B cell (primary cell): ENCODE measurements around the gene RAB5B. TPM values are rescaled to one million over a fixed set of nuclear protein-coding genes. Genes with fewer than 3 reads are reported as not detected.

Experiments
- ATAC-seq: fragments of 200-7000 bp; cut with Tn5 transposase; one replicate; pipeline ENCODE4 v1.10.0; 2021; ENCODE audit warnings: low read depth, mild to moderate bottlenecking, moderate number of reproducible peaks, moderate library complexity
- CTCF ChIA-PET: fragments of 350-600 bp; sonication (Branson Sonifier 250); formaldehyde crosslinking; loops from one replicate; lab custom pipeline; 2021; ENCODE audit warnings: antibody characterized with exemption, inconsistent platforms; lab: Charles Lee
- POLR2A ChIA-PET: fragments of 350-600 bp; sonication (Branson Sonifier 250); formaldehyde crosslinking; loops from one replicate; lab custom pipeline; 2021; ENCODE audit warnings: antibody characterized with exemption; lab: Charles Lee
- DNase-seq: peaks from one replicate; pipeline ENCODE4 v3.0.0; 2013
- H2AFZ ChIP-seq: 2 replicates; pipeline ENCODE4 v1.6.1; 2012; ENCODE audit warnings: mild to moderate bottlenecking, low read depth, low read length; ENCODE audit not compliant: insufficient read depth, poor library complexity, severe bottlenecking
- H3K27ac ChIP-seq, 2 donors: 1 replicate in 1 of 2; 2 replicates in 1 of 2; pipeline ENCODE4 v1.5.1; 2012 to 2013; ENCODE audit warnings: low read length in 2 of 2, mild to moderate bottlenecking in 2 of 2, moderate library complexity in 1 of 2
- H3K27me3 ChIP-seq, 4 experiments: fragments of 200-600 bp in 1 of 4; sonication (generic) in 1 of 4; replicated peaks in 1 of 4; 1 replicate in 2 of 4; 2 replicates in 2 of 4; pipeline versions ENCODE4 v1.6.1 to v1.7.0; 2013 to 2016; ENCODE audit warnings: low read length in 3 of 4, mild to moderate bottlenecking in 2 of 4, mixed read lengths in 1 of 4, moderate library complexity in 1 of 4; ENCODE audit not compliant: insufficient read depth in 4 of 4, control insufficient read depth in 3 of 4; ENCODE audit errors: control extremely low read depth in 1 of 4
- H3K36me3 ChIP-seq, 2 experiments: replicated peaks in 1 of 2; 1 replicate in 1 of 2; 2 replicates in 1 of 2; pipeline versions ENCODE4 v1.6.1 to v1.7.1; 2013; ENCODE audit warnings: low read length in 1 of 2; ENCODE audit not compliant: insufficient read depth in 2 of 2, control insufficient read depth in 1 of 2; ENCODE audit errors: control extremely low read depth in 1 of 2, extremely low read depth in 1 of 2
- H3K4me1 ChIP-seq, 2 donors: fragments of 200-600 bp in 1 of 2; sonication (generic) in 1 of 2; 1 replicate in 1 of 2; 2 replicates in 1 of 2; pipeline versions ENCODE4 v1.5.1 to v1.6.1; 2013 to 2017; ENCODE audit warnings: low read length in 2 of 2; ENCODE audit not compliant: control insufficient read depth in 2 of 2, insufficient read depth in 2 of 2
- H3K4me2 ChIP-seq: replicated peaks from 2 replicates; pipeline ENCODE3; 2012; ENCODE audit warnings: mild to moderate bottlenecking, low read depth, low read length; ENCODE audit not compliant: poor library complexity, severe bottlenecking
- H3K4me3 ChIP-seq, 5 experiments: fragments of 200-600 bp in 1 of 5; sonication (generic) in 1 of 5; 1 replicate in 3 of 5; 2 replicates in 2 of 5; pipeline versions ENCODE4 v1.5.1 to v1.7.0; 2011 to 2016; ENCODE audit warnings: low read length in 4 of 5, mild to moderate bottlenecking in 4 of 5, low read depth in 2 of 5, control low read depth in 1 of 5, moderate library complexity in 1 of 5; ENCODE audit not compliant: insufficient read depth in 1 of 5; ENCODE audit errors: control extremely low read depth in 1 of 5, extremely low read depth in 1 of 5
- H3K79me2 ChIP-seq: fragments of 200-600 bp; sonication (generic); one replicate; pipeline ENCODE4 v1.6.0; 2016; ENCODE audit warnings: low read length; ENCODE audit not compliant: control insufficient read depth, insufficient read depth
- H3K9ac ChIP-seq: fragments of 200-600 bp; sonication (generic); 2 replicates; pipeline ENCODE4 v1.6.1; 2017; ENCODE audit warnings: mild to moderate bottlenecking, low read length, moderate library complexity
- H3K9me3 ChIP-seq, 3 donors: one replicate each; pipeline versions ENCODE4 v1.6.1 to v1.7.1; 2013; ENCODE audit warnings: low read length in 2 of 3; ENCODE audit not compliant: control insufficient read depth in 2 of 3, insufficient read depth in 1 of 3; ENCODE audit errors: control extremely low read depth in 1 of 3
- H4K20me1 ChIP-seq: 2 replicates; pipeline ENCODE4 v1.6.0; 2012; ENCODE audit warnings: mild to moderate bottlenecking, low read length; ENCODE audit not compliant: insufficient read depth, control insufficient read depth, poor library complexity, severe bottlenecking
- H3K27ac Mint-ChIP-seq: one replicate; pipeline ENCODE4 v1.8.0; 2021; ENCODE audit warnings: mixed read lengths
- H3K27me3 Mint-ChIP-seq: one replicate; pipeline ENCODE4 v1.8.0; 2021; ENCODE audit warnings: mixed read lengths
- H3K4me1 Mint-ChIP-seq: one replicate; pipeline ENCODE4 v1.8.0; 2021; ENCODE audit warnings: mixed read lengths
- H3K4me3 Mint-ChIP-seq: one replicate; pipeline ENCODE4 v1.8.0; 2021; ENCODE audit warnings: mixed read lengths
- H3K9me3 Mint-ChIP-seq: one replicate; pipeline ENCODE4 v1.8.0; 2022; ENCODE audit warnings: mixed read lengths; ENCODE audit not compliant: insufficient read depth
- CTCF ChIP-seq: fragments of 200-600 bp; IDR thresholded peaks from one replicate; pipeline ENCODE4 v1.8.0; 2022; ENCODE audit warnings: antibody characterized with exemption, mild to moderate bottlenecking
- EZH2 ChIP-seq: IDR thresholded peaks from 2 replicates; pipeline ENCODE4 v1.6.1; 2012; ENCODE audit warnings: borderline replicate concordance, low read depth, mild to moderate bottlenecking, moderate library complexity, low read length; ENCODE audit not compliant: insufficient read depth, poor library complexity, severe bottlenecking
- WGBS: methylation state at CpG from one replicate; pipeline ENCODE4 v1.1.5; 2013; ENCODE audit warnings: missing lambda C conversion rate; ENCODE audit not compliant: insufficient coverage; 5-methylcytosine and 5-hydroxymethylcytosine counted together
- intact Hi-C: fragments of 100-400 bp; cut with micrococcal nuclease; formaldehyde crosslinking; loops from one replicate; pipeline ENCODE4 v1.10.0; 2022
- polyA plus RNA-seq: library from polyadenylated mRNA; depleted of rRNA; stranded (reverse); fragments of >200 nt; gene quantifications from 2 replicates; pipeline ENCODE4 v1.2.3, GENCODE V29; 2012
- total RNA-seq, 2 donors: library from RNA; stranded (reverse); fragments of 120-200 nt in 1 of 2; gene quantifications; 1 replicate in 1 of 2; 2 replicates in 1 of 2; pipeline versions ENCODE4 v1.2.3 to v1.2.4, GENCODE V29; 2013 to 2022

RAB5B gene
- total and polyA plus RNA-seq, 2 donors (not counting 1 experiment from before 2014, with no cell fraction given): 42.1 to 111 TPM

GRCh38 chr12:55970775-55971174 lies 3.1 kb upstream of the RAB5B start:
- H3K9ac ChIP-seq: no peak overlapping the region
- H3K4me2 ChIP-seq: no peak overlapping the region
- 87% methylated on average over 4 of the region's 7 CpGs for WGBS
- peaks cover 30% of the 10 kb centered on the region for H3K4me1 Mint-ChIP-seq
- H4K20me1 ChIP-seq: peaks cover 7% of the 10 kb centered on the region
- DNase-seq (no peak), ATAC-seq (no peak)
- H3K27ac Mint-ChIP-seq: no peak overlapping the region
- H3K4me3 Mint-ChIP-seq: no peak overlapping the region
- no peaks in the 10 kb centered on the region for H3K9me3 Mint-ChIP-seq
- ChIA-PET POLR2A (no interaction called here), CTCF (interaction anchor here (0.5 to 1.2 kb wide), 3 partner anchors 25 to 163 kb away, joined by 3 to 4 read pairs (median 3); no protein-coding TSS in a partner anchor)
- no peak overlapping the region for H2AFZ ChIP-seq
- H3K4me1 ChIP-seq: peaks cover 32 to 35% of the 10 kb centered on the region in 2 donors
- peaks cover 40% of the 10 kb centered on the region for H3K79me2 ChIP-seq
- intact Hi-C loops: loop anchor here (5.0 kb wide), 2 partner anchors 132 to 667 kb away; partner anchors contain the start of gene PA2G4
- H3K9me3 ChIP-seq: no peaks in the 10 kb centered on the region
- H3K4me3 ChIP-seq: no peak overlapping the region
- TF ChIP-seq EZH2: no peak
- no peak for TF ChIP-seq CTCF
- no peaks in the 10 kb centered on the region for H3K36me3 ChIP-seq
- H3K27me3 Mint-ChIP-seq: no peaks in the 10 kb centered on the region
- H3K27me3 ChIP-seq: no peaks in the 10 kb centered on the region
- H3K27ac ChIP-seq: no peak overlapping the region

DNA sequence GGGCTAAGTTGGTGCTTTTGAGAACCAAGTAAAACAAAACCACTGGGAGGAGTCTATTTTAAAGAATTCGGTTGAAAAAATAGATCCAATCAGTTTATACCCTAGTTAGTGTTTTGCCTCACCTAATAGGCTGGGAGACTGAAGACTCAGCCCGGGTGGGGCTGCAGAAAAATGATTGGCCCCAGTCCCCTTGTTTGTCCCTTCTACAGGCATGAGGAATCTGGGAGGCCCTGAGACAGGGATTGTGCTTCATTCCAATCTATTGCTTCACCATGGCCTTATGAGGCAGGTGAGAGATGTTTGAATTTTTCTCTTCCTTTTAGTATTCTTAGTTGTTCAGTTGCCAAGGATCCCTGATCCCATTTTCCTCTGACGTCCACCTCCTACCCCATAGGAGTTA lies 1.8 kb upstream of the RAB5B start:
- Histone ChIP-seq H3K36me3 (no peaks in the 10 kb centered on the region), H3K4me1 (peaks cover 24 to 25% of the 10 kb centered on the region in 2 donors), H3K27ac (peak overlapping the region in 1 of 2 donors; percentile 96), H2AFZ (no peak overlapping the region), H3K9me3 (no peaks in the 10 kb centered on the region), H3K4me2 (no peak overlapping the region), H3K9ac (no peak overlapping the region), H3K4me3 (no peak overlapping the region), H4K20me1 (peaks cover 7% of the 10 kb centered on the region), H3K79me2 (peaks cover 41% of the 10 kb centered on the region), H3K27me3 (no peaks in the 10 kb centered on the region)
- WGBS: 100% methylated on average over 1 of the region's 3 CpGs
- CTCF ChIA-PET: interaction anchor here (3.3 kb wide), 1 partner anchor 25 kb away, joined by 33 read pairs; the partner anchor contains the start of gene SUOX
- peak overlapping the region; percentile 30 for H3K4me3 Mint-ChIP-seq
- intact Hi-C loops: loop anchor here (2.0 to 5.0 kb wide), 3 partner anchors 35 to 665 kb away; partner anchors contain the start of gene PA2G4
- H3K4me1 Mint-ChIP-seq: peaks cover 25% of the 10 kb centered on the region
- no peak for ATAC-seq
- no peak for DNase-seq
- TF ChIP-seq EZH2 (no peak), CTCF (no peak)
- no peaks in the 10 kb centered on the region for H3K9me3 Mint-ChIP-seq
- no peaks in the 10 kb centered on the region for H3K27me3 Mint-ChIP-seq
- no peak overlapping the region for H3K27ac Mint-ChIP-seq
- POLR2A ChIA-PET: no interaction called here
